Gastroesophageal sphincter (tissue), 3 donors: ENCODE data around the gene GEMIN8.

ENCODE experiments used
- CTCF ChIP-seq, 4 experiments: fragments of 200-600 bp in 2 of 4; fragments of 450-650 bp in 2 of 4; sonication (generic) in 1 of 4; IDR thresholded peaks; one replicate each; pipeline ENCODE4 v1.5.1; 2017 to 2019; ENCODE audit warnings: antibody characterized with exemption in 4 of 4, mild to moderate bottlenecking in 2 of 4, moderate library complexity in 2 of 4
- EP300 ChIP-seq: sonication (generic); formaldehyde crosslinking; IDR thresholded peaks from one replicate; pipeline ENCODE4 v1.6.1; 2017; ENCODE audit warnings: antibody characterized with exemption, mild to moderate bottlenecking
- POLR2A ChIP-seq, 2 donors: fragments of 450-650 bp; IDR thresholded peaks; one replicate each; pipeline ENCODE4 v1.6.1; 2017; ENCODE audit warnings: antibody characterized with exemption in 2 of 2, mild to moderate bottlenecking in 2 of 2, moderate library complexity in 1 of 2
- POLR2AphosphoS5 ChIP-seq: sonication (generic); formaldehyde crosslinking; IDR thresholded peaks from one replicate; pipeline ENCODE4 v1.6.1; 2017; ENCODE audit warnings: antibody characterized with exemption

- TF ChIP-seq POLR2A (IDR thresholded peaks at IDR 0.05) (no peak), CTCF (IDR thresholded peaks at IDR 0.05) (no peak), POLR2AphosphoS5 (no peak), EP300 (no peak)
Observed at GRCh38 chrX:13990126-13990800, 39.4 kb downstream of the GEMIN8 start.
